Upper lobe of left lung (tissue), 4 donors: ENCODE measurements around the gene MAGEA3.

Experiments
- POLR2A ChIP-seq, 4 donors: fragments of 450-650 bp; IDR thresholded peaks; one replicate each; pipeline ENCODE4 v1.5.1; 2016 to 2017; ENCODE audit warnings: antibody characterized with exemption in 4 of 4, mild to moderate bottlenecking in 2 of 4
- POLR2AphosphoS5 ChIP-seq, 2 donors: sonication (generic); formaldehyde crosslinking; IDR thresholded peaks; one replicate each; pipeline ENCODE4 v1.5.1; 2017; ENCODE audit warnings: antibody characterized with exemption in 2 of 2
- TF ChIP-seq, protein P1 (sequence below), 6 experiments: fragments of 450-650 bp in 4 of 6; fragments of 200-600 bp in 2 of 6; sonication (generic) in 2 of 6; IDR thresholded peaks; one replicate each; pipeline ENCODE4 v1.5.1; 2016 to 2019; ENCODE audit warnings: antibody characterized with exemption in 6 of 6

- TF ChIP-seq, protein P1, sequence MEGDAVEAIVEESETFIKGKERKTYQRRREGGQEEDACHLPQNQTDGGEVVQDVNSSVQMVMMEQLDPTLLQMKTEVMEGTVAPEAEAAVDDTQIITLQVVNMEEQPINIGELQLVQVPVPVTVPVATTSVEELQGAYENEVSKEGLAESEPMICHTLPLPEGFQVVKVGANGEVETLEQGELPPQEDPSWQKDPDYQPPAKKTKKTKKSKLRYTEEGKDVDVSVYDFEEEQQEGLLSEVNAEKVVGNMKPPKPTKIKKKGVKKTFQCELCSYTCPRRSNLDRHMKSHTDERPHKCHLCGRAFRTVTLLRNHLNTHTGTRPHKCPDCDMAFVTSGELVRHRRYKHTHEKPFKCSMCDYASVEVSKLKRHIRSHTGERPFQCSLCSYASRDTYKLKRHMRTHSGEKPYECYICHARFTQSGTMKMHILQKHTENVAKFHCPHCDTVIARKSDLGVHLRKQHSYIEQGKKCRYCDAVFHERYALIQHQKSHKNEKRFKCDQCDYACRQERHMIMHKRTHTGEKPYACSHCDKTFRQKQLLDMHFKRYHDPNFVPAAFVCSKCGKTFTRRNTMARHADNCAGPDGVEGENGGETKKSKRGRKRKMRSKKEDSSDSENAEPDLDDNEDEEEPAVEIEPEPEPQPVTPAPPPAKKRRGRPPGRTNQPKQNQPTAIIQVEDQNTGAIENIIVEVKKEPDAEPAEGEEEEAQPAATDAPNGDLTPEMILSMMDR (IDR thresholded peaks at IDR 0.05): no peak
- TF ChIP-seq POLR2AphosphoS5 (IDR thresholded peaks at IDR 0.05) (no peak), POLR2A (IDR thresholded peaks at IDR 0.05) (no peak)
Observed at GRCh38 chrX:152652060-152652459, 46.5 kb upstream of the MAGEA3 start.
